Hypothalamus (tissue), 51 donors: ENCODE measurements around the gene GTF2A1.
A peak's percentile ranks its signal among the peaks of the same experiment; 100 is the strongest.
"Not testable (repeated sequence)": the region's sequence is repeated elsewhere in the genome, so short reads cannot be mapped to it uniquely, and the experiment has no call there.

Experiments used
- DNase-seq, 51 donors: peaks; one replicate each; lab custom pipeline; 2025; lab: John Stamatoyannopoulos, UW

The GTF2A1 gene

DNA sequence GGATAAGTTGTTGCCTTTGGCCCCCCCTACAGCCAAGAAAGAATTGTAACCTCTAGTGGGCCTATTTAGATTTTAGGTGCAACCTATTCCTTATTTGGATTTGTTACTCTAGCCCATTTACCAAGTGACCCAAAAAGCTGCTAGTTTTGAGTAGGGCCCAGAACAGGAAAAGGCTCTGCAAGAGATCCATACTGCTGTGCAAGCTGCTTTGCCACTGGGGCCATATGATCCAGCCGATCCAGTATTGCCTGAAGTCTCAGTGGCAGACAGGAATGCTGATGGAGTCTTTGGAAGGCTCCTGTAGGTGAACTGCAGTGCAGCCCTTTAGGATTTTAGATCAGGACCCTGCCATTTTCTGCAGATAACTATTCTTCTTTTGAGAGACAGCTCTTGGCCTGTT is 12.9 kb upstream of the GTF2A1 start:
- DNase-seq, result no peak

GRCh38 chr14:81231540-81231939 is 10.8 kb upstream of the GTF2A1 start:
- no peak for DNase-seq

GRCh38 chr14:81224222-81224621 is 3.5 kb upstream of the GTF2A1 start:
- no peak for DNase-seq

DNA sequence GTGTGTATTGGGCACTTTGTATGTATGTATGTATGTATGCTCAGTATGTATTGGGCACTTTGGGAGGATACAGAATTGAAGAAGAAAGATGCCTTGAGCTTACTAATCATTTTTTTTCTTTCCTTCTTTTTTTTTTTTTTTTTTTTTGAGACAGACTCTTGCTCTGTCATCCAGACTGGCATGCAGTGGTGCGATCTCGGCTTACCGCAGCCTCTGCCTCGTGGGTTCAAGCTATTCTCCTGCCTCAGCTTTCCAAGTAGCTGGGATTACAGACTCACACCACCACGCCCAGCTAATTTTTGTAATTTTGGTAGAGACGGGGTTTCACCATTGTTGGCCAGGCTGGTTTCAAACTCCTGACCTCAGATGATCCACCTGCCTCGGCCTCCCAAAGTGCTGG is 3.0 kb upstream of the GTF2A1 start:
- DNase-seq, result not testable (repeated sequence)

- no peak for DNase-seq
These were observed 1.9 kb upstream of the GTF2A1 start for GRCh38 chr14:81222691-81223090.

GRCh38 chr14:81222126-81222525 is 1.4 kb upstream of the GTF2A1 start:
- DNase-seq, result peak in 1 of 51 donors; percentile 34

DNA sequence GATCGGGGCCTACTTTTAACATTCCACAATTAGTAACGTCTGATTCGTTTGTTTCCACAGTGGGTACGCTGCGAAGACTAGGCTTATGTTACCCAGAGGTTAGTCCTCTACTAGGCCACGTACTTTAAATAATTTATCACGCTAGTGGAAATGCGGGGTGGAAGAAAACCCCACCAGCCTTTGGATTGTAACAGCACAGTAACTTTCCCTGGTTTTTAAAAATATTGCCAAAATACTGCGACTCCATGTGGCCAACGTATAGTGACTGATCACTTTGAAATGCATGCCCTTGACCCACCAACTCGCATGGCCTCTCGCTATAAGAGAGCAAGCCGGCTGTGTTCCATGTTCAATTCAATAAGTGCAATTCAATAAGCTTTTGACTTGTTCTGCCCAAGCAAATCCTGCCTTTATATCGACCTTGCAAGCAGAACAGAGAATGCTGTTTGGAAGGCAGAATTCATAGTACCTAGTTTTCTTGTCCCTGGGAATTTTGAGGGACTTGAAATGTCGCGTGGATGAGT is 882 bp upstream of the GTF2A1 start:
- DNase-seq, result peak in 5 of 51 donors; percentile 24 to 68 (median 39)

DNA sequence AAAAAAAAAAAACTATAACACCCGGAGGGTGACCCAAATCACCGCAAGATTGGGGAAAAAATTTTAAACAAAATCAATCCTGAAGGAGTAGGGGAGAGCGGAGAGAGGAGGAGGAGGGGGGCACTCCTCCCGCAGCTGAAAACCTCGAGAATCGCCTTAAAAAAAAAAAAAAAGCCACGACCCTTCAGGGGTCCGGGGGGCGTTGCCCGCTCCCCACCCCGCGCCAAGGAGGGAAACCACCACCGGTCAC is 254 bp downstream of the GTF2A1 start:
- DNase-seq, result no peak

- DNase-seq, result peak in 28 of 51 donors; percentile 7 to 83 (median 34)
These were observed 790 bp downstream of the GTF2A1 start for GRCh38 chr14:81219759-81220579.

DNA sequence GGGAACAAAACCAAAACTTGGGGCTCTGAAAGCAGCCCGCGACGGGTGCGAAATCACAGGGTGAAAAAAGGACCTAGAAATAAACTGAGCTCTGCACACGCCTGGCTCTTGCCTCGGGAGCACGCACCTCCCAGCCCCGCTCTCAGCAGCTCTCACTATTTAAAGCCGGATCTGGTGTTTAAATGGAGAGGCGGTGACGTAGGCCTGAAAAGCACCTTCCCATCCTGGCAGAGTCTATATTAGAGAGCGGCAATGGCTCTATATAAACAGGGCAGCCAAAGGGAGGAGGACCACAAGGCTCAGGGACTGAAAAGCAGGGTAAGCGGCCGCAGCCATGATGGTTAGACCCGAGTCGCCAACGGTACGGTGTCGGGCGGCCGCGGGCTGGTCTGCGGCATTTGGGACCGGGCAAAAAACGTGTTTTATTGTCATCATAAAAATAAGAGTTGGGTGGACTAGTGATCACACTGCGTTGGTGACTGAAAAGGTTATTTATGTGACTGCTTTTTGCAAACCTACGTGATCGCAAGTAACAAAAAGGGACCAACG is 1.5 kb downstream of the GTF2A1 start:
- DNase-seq, result peak; percentile 27 to 97 (median 83)

GRCh38 chr14:81211844-81212243 is 8.9 kb downstream of the GTF2A1 start:
- DNase-seq, result peak in 24 of 51 donors; percentile 2 to 60 (median 23)

GRCh38 chr14:81209167-81209836 is 11.5 kb downstream of the GTF2A1 start:
- DNase-seq, result no peak

DNA sequence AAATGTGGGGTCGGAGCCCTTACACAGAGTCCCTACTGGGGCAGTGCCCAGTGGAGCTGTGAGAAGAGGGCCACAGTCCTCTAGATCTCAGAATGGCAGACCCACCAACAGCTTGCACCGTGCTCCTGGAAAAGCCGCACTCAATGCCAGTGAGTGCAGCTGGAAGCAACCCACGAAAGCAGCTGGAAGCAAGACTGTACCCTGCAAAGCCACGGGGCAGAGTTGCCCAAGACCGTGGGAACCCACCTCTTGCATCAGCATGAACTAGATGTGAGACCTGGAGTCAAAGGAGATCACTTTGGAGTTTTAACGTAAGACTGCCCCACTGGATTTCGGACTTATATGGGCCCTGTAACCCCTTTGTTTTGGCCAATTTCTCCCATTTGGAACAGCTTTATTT is 12.3 kb downstream of the GTF2A1 start:
- peak in 1 of 51 donors; percentile 2 for DNase-seq

GRCh38 chr14:81206115-81206514 is 14.6 kb downstream of the GTF2A1 start:
- DNase-seq, result no peak

- DNase-seq, result no peak
These were observed 15.1 kb downstream of the GTF2A1 start for GRCh38 chr14:81205639-81206038.

DNA sequence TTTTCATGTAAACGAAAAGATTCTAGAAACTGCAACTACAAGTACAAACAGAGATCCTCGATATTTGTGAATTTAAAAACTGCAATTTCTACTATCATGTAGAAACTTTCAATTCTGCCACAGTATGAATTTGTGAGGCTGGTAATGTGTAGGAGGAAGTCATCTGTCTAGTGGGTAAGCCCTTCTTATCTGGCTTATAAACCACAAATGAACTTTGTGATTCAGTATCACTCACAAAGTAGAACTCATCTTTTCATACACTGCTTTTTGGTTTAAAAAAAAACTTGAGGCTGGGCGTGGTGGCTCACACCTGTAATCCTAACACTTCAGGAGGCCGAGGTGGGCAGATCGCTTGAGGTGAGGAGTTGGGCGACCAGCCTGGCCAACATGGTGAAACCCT is 20.7 kb downstream of the GTF2A1 start:
- DNase-seq, result no peak

GRCh38 chr14:81199084-81199483 is 21.7 kb downstream of the GTF2A1 start:
- no peak for DNase-seq

DNA sequence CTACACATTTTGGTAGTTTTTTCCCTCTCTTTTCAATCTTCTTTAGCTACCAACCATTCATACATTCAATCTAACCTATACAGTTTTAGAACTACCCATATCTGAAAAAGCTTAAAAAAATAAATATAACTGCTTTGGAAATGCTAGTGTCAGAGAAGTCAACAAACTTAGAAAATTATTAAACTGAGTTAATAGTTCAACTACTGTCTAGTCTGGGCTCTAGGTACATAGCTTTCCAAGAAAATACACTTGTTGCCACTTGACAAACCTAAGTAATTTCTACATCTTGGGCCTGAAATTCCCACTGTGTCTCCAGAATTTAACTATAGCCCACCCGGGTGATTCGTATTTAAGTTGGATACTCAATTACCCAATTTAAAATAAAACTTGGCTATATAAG is 22.1 kb downstream of the GTF2A1 start:
- DNase-seq, result no peak

DNA sequence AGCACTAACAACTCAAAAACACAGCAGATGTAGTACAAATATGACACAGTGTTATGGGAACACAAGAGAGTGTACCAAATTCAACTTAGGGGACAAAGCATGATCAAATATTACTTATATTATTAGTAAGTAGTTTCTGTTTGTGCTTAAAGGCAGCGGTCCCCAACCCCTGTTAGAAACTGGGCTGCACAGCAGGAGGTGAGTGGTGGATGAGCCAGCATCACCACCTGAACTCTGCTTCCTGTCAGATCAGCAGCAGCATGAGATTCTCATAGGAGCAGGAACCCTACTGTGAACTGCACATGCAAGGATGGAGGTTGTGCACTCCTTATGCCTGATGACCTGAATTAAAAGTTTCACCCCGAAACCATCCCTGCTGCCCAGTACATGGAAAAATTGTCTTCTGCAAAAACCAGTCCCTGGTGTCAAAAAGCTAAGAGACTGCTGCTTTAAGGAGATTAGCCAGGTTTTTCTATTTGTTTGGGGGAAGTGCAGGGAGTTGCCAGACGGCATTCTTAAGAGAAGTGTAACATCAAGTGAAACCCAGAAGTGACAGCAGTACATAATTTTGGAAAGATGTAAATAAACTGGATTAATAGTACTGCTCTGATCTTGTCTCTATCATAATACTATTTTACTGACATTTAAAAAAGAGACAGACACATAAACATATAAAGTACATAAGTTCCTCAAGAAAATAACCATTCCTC is 26.7 kb downstream of the GTF2A1 start:
- DNase-seq, result no peak

DNA sequence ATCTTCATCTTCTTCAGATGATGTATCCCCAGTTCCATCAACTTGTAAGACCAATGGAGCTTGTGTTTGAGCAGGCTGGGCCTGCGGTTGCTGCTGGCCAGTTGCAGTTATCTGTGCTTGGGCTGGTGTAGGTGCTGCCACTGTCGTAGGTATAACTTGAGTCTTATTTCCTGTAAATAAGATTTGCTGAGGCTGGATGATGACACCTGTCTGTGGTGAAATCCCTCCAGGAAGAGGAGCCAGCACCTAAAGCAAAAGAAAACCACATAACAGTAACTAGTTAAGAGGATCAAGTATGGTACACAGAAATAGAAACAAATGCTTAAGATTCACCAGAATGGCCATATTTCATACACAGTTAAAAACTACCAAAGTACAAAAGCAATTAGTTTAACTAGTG is 28.2 kb downstream of the GTF2A1 start:
- DNase-seq, result no peak

DNA sequence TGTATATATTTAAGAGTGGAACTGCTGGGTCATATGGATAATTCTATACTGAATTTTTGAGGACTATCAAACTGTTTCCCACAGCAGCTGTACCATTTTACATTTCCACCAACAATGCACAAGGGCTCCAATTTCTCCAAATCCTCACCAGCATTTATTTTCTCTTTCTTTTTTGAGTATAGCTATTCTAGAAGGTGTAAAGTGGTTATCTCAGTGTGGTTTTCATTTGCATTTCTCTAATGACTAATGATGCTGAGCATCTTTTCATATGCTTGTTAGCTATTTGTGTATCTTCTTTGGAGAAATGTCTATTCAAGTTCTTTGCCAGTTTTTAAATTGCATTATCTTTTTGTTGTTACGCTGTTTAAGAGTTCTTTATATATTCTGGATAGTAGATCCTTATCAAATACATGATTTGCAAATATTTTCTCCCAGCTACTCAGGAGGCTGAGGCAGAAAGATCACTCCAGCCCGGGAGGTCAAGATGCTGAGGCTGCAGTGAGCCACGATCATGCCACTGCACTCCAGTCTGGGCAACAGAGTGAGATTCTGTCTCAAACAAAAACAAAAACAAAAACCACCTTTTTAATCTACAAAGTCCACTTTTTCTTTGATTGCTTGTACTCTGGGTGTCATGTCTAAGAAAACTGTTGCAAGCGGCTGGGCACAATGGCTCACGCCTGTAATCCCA is 32.8 kb downstream of the GTF2A1 start:
- DNase-seq, result no peak
